Stimulated activated CD4-positive, alpha-beta T cell treated with anti-CD3 and anti-CD28 coated beads, Interleukin-1b, Interleukin-23, amount 100 ng/mL, for 24 hours (primary cell): ENCODE results near the gene SLC34A3.

Experiments used
- DNase-seq, 4 experiments: peaks; one replicate each; pipeline ENCODE4 v3.0.0-alpha.2; 2020; ENCODE audit warnings: low read depth in 4 of 4, low spot score in 1 of 4

Gene SLC34A3

DNA sequence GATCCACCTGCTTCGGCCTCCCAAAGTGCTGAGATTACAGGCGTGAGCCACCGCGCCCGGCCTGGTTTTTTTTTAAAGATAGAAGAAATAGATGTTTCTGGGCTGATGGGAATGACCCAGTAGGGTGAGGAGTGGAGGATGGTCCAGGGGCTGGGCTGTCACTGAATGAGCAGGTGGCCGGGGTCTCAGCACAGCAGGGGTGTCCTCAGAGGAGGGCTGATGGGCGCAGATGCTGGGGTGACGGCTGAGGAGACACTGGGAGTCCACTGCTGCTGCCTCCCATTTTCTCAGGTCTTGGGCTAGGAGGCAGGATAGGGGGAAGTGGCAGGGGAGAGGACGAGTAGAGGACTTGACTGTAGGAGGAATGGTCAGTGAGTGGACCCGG is 44.5 kb downstream of the SLC34A3 start:
- no peak for DNase-seq

- DNase-seq, result no peak
Observed at GRCh38 chr9:137275588-137276472, 45.1 kb downstream of the SLC34A3 start.

GRCh38 chr9:137276473-137277328 is 46.0 kb downstream of the SLC34A3 start:
- no peak for DNase-seq

- no peak for DNase-seq
Observed at GRCh38 chr9:137277329-137278041, 46.8 kb downstream of the SLC34A3 start, which contains the start of gene TOR4A. TSS of gene TOR4A (plus strand) at chr9:137277726. CDS start at chr9:137278690, 964 bp downstream.

- no peak for DNase-seq
Observed at GRCh38 chr9:137278061-137278701, 47.5 kb downstream of the SLC34A3 start.

- DNase-seq, result no peak
Observed at GRCh38 chr9:137278721-137279711, 48.3 kb downstream of the SLC34A3 start.

DNA sequence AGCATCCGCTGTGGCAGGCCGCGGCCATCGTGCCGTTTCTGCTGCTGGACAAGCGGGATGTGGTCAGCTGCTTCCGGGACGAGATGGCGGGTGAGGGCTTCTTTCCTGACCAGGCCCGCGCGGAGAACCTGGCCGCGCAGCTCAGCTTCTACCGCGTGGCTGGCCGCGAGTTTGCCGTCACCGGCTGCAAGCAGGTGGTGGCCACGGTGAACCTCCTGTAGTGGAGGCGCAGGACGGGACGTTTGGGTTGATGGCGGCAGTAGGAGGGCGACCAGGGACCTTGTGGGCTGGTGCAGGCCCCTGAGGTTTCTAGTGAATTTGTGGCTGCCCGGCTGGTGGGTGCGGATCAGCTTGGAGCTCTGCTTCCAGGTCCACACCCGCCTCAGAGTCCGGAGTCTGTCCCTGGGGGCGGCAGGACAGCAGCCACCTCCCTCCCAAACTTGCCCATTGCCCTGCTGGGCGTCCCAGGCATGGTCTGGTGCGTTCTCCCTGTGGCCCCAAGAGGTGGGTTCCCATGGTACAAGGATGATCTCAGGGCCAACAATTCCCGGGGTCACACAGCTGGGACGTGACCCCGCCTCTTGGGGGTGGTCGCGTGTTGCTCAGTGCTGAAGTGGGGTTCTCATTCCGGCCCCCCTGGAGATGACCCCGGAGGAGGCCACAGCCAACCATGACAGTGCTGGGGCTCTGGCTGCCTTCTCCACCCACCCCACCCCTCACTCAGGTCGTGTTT is 49.2 kb downstream of the SLC34A3 start:
- DNase-seq, result no peak

GRCh38 chr9:137280474-137281344 is 50.0 kb downstream of the SLC34A3 start:
- DNase-seq, result no peak

- DNase-seq, result no peak
Observed at GRCh38 chr9:137281345-137282116, 50.8 kb downstream of the SLC34A3 start.
